ENCODE results near the gene LRCH3.

The LRCH3 gene

GRCh38 chr3:197789309-197789708 lies 1.7 kb upstream of the LRCH3 start:
- ATAC-seq (ENCODE audit: low read depth) (no peak), DNase-seq (ENCODE audit: low spot score) (no peak)
- no peak overlapping the region for H3K27ac ChIP-seq (ENCODE audit: poor library complexity, severe bottlenecking)
- H3K4me1 ChIP-seq (ENCODE audit: insufficient read depth, poor library complexity, severe bottlenecking) = peaks cover 14% of the 10 kb centered on the region
- TF ChIP-seq CTCF (IDR thresholded peaks at IDR 0.05; ENCODE audit: poor library complexity, severe bottlenecking) = no peak
- no peaks in the 10 kb centered on the region for H3K9me3 ChIP-seq (ENCODE audit: severe bottlenecking)
- peaks cover 8% of the 10 kb centered on the region for H3K36me3 ChIP-seq (ENCODE audit: low read depth)
- no peaks in the 10 kb centered on the region for H3K27me3 ChIP-seq (ENCODE audit: insufficient read depth, poor library complexity, severe bottlenecking)
- H3K4me3 ChIP-seq (ENCODE audit: severe bottlenecking) = no peak overlapping the region

- Histone ChIP-seq H3K4me3 (ENCODE audit: severe bottlenecking) (no peak overlapping the region), H3K4me1 (ENCODE audit: insufficient read depth, poor library complexity, severe bottlenecking) (peaks cover 21% of the 10 kb centered on the region), H3K27ac (ENCODE audit: poor library complexity, severe bottlenecking) (no peak overlapping the region)
Observed at GRCh38 chr3:197790033-197790432, 1.0 kb upstream of the LRCH3 start.

GRCh38 chr3:197791892-197792647 lies 1.0 kb downstream of the LRCH3 start:
- Histone ChIP-seq H3K9me3 (ENCODE audit: severe bottlenecking) (no peaks in the 10 kb centered on the region), H3K4me3 (ENCODE audit: severe bottlenecking) (peak overlapping the region; percentile 59), H3K27me3 (ENCODE audit: insufficient read depth, poor library complexity, severe bottlenecking) (no peaks in the 10 kb centered on the region), H3K36me3 (ENCODE audit: low read depth) (no peaks in the 10 kb centered on the region), H3K27ac (ENCODE audit: poor library complexity, severe bottlenecking) (peak overlapping the region; percentile 77), H3K4me1 (ENCODE audit: insufficient read depth, poor library complexity, severe bottlenecking) (peaks cover 29% of the 10 kb centered on the region)
- ATAC-seq (ENCODE audit: low read depth) (peak; percentile 31; the same call in 2 of the 3 replicates), DNase-seq (ENCODE audit: low spot score) (no peak)
- TF ChIP-seq CTCF (IDR thresholded peaks at IDR 0.05; ENCODE audit: poor library complexity, severe bottlenecking) = no peak

More at GRCh38 chr3:197790033-197790432, 1.0 kb upstream of the LRCH3 start:
- no peaks in the 10 kb centered on the region for H3K9me3 ChIP-seq (ENCODE audit: severe bottlenecking)
- H3K27me3 ChIP-seq (ENCODE audit: insufficient read depth, poor library complexity, severe bottlenecking) = no peaks in the 10 kb centered on the region
- TF ChIP-seq CTCF (IDR thresholded peaks at IDR 0.05; ENCODE audit: poor library complexity, severe bottlenecking) = no peak
- ATAC-seq (ENCODE audit: low read depth) (no peak), DNase-seq (ENCODE audit: low spot score) (no peak)
- H3K36me3 ChIP-seq (ENCODE audit: low read depth) = peaks cover 4% of the 10 kb centered on the region; the same call in 1 of the 2 replicates

- ATAC-seq (ENCODE audit: low read depth) = peak; percentile 65
- Histone ChIP-seq H3K9me3 (ENCODE audit: severe bottlenecking) (no peaks in the 10 kb centered on the region), H3K27me3 (ENCODE audit: insufficient read depth, poor library complexity, severe bottlenecking) (no peaks in the 10 kb centered on the region), H3K36me3 (ENCODE audit: low read depth) (no peaks in the 10 kb centered on the region), H3K4me1 (ENCODE audit: insufficient read depth, poor library complexity, severe bottlenecking) (peaks cover 29% of the 10 kb centered on the region), H3K27ac (ENCODE audit: poor library complexity, severe bottlenecking) (peak overlapping the region; percentile 29), H3K4me3 (ENCODE audit: severe bottlenecking) (no peak overlapping the region)
- TF ChIP-seq CTCF (IDR thresholded peaks at IDR 0.05; ENCODE audit: poor library complexity, severe bottlenecking) = no peak
- no peak for DNase-seq (ENCODE audit: low spot score)
Observed at GRCh38 chr3:197793247-197793646, 2.2 kb downstream of the LRCH3 start.

GRCh38 chr3:197794115-197794514 lies 3.1 kb downstream of the LRCH3 start:
- DNase-seq (ENCODE audit: low spot score) (no peak), ATAC-seq (ENCODE audit: low read depth) (no peak)
- Histone ChIP-seq H3K36me3 (ENCODE audit: low read depth) (no peaks in the 10 kb centered on the region), H3K27ac (ENCODE audit: poor library complexity, severe bottlenecking) (peak overlapping the region; percentile 50), H3K27me3 (ENCODE audit: insufficient read depth, poor library complexity, severe bottlenecking) (no peaks in the 10 kb centered on the region), H3K4me1 (ENCODE audit: insufficient read depth, poor library complexity, severe bottlenecking) (peaks cover 29% of the 10 kb centered on the region), H3K9me3 (ENCODE audit: severe bottlenecking) (no peaks in the 10 kb centered on the region), H3K4me3 (ENCODE audit: severe bottlenecking) (no peak overlapping the region)
- no peak for TF ChIP-seq CTCF (IDR thresholded peaks at IDR 0.05; ENCODE audit: poor library complexity, severe bottlenecking)
